Effector memory CD8-positive, alpha-beta T cell (primary cell): ENCODE results near the gene DNM3.
A peak's percentile ranks its signal among the peaks of the same experiment; 100 is the strongest.

Experiments
- ATAC-seq: fragments of 150-1000 bp; cut with Tn5 transposase; replicated peaks from 2 replicates; pipeline ENCODE4 v1.10.0; 2021; ENCODE audit warnings: mild to moderate bottlenecking, moderate library complexity
- DNase-seq, 3 experiments: peaks; one replicate each; pipeline ENCODE4 v3.0.0; 2021
- H3K27ac Mint-ChIP-seq, 2 donors: one replicate each; pipeline ENCODE4 v1.8.0; 2022; ENCODE audit warnings: mild to moderate bottlenecking in 2 of 2, mixed read lengths in 2 of 2, moderate library complexity in 2 of 2
- H3K27me3 Mint-ChIP-seq, 2 donors: one replicate each; pipeline ENCODE4 v1.8.0; 2022; ENCODE audit warnings: mixed read lengths in 2 of 2
- H3K36me3 Mint-ChIP-seq: one replicate; pipeline ENCODE4 v1.8.0; 2022; ENCODE audit warnings: mild to moderate bottlenecking, moderate library complexity, mixed read lengths; ENCODE audit not compliant: insufficient read depth
- H3K4me1 Mint-ChIP-seq, 2 donors: one replicate each; pipeline ENCODE4 v1.8.0; 2022; ENCODE audit warnings: low read depth in 2 of 2, mixed read lengths in 2 of 2
- H3K4me3 Mint-ChIP-seq, 2 donors: one replicate each; pipeline ENCODE4 v1.8.0; 2022; ENCODE audit warnings: mild to moderate bottlenecking in 2 of 2, mixed read lengths in 2 of 2, moderate library complexity in 2 of 2
- H3K9me3 Mint-ChIP-seq, 2 donors: one replicate each; pipeline ENCODE4 v1.8.0; 2022; ENCODE audit warnings: mixed read lengths in 2 of 2

The DNM3 gene

GRCh38 chr1:171803045-171803444 is 38.3 kb upstream of the DNM3 start:
- Mint-ChIP-seq H3K27ac (no peak overlapping the region), H3K4me3 (no peak overlapping the region), H3K27me3 (no peaks in the 10 kb centered on the region), H3K36me3 (peaks cover 3% of the 10 kb centered on the region), H3K4me1 (peaks cover 10 to 11% of the 10 kb centered on the region in 2 donors), H3K9me3 (no peaks in the 10 kb centered on the region)
- ATAC-seq (no peak), DNase-seq (no peak)

GRCh38 chr1:171803461-171804022 is 37.8 kb upstream of the DNM3 start:
- no peaks in the 10 kb centered on the region for H3K36me3 Mint-ChIP-seq
- DNase-seq (no peak), ATAC-seq (no peak)
- no peaks in the 10 kb centered on the region for H3K27me3 Mint-ChIP-seq
- H3K4me1 Mint-ChIP-seq, result peaks cover 10 to 11% of the 10 kb centered on the region in 2 donors
- no peak overlapping the region for H3K4me3 Mint-ChIP-seq
- H3K9me3 Mint-ChIP-seq, result no peaks in the 10 kb centered on the region
- no peak overlapping the region for H3K27ac Mint-ChIP-seq

DNA sequence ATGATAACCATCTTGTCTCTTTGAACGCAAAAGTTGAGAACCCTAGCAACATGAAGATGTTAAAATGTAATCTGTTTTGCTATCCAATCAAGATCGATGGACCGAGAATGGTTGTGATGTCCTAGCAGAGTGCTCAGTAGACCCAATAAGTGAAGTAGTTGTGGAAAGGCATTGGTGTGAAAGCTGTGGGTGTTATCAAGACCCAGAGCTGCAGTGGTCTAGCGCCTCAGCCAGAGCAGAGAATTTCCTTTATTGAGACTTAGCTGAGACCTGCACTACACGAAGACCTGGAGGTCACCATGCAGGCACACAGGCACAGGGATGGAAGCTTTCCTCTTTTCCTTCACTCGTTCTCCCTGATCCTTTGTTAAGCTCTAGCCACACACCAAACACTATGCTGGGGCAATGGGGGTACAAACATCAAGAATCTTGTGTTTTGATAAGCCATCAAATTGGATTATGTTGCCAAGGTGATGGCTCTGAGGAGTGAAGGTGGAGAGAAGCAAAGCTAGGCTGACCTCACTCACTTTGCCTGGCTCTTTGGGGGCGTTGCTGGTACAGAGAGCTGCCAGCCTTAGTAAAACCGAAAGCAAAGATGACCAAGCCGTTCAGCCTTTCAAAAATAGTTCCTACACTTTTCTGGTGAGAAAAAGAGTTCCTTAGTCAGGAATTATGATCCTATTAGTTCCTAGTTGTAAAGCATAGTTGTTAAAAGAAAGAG is 35.7 kb upstream of the DNM3 start:
- Mint-ChIP-seq H3K4me1 (peaks cover 10 to 11% of the 10 kb centered on the region in 2 donors), H3K9me3 (no peaks in the 10 kb centered on the region), H3K4me3 (peak overlapping the region; percentile 55 to 58), H3K27me3 (peaks cover 0 to 5% of the 10 kb centered on the region in 2 donors), H3K36me3 (no peaks in the 10 kb centered on the region), H3K27ac (peak overlapping the region; percentile 18 to 84)
- ATAC-seq (peak; percentile 88), DNase-seq (peak in 2 of 3 experiments; percentile 4 to 14)

GRCh38 chr1:171807556-171807955 is 33.7 kb upstream of the DNM3 start:
- no peak for DNase-seq
- Mint-ChIP-seq H3K4me1 (peaks cover 10 to 11% of the 10 kb centered on the region in 2 donors), H3K4me3 (no peak overlapping the region), H3K36me3 (no peaks in the 10 kb centered on the region), H3K27me3 (peaks cover 0 to 12% of the 10 kb centered on the region in 2 donors), H3K9me3 (no peaks in the 10 kb centered on the region), H3K27ac (no peak overlapping the region)
- ATAC-seq, result no peak

DNA sequence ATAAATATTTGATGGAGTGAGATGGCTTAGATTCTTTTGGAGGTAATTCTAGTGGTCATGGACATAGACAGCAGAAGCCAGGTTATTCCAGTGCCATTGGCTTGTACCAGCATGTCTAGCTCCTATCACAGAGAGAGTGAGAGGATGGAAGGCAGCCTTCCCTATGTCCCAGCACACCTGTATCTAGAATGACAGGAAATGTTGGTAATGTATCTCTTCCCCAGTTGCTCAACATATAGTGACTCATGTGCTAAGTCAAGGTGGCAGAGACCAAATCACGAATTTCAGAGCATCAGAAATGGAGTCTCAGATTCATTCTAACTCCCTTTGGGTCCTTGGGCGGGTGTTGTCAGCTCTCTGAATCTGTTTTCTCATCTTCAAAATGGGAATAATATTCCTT is 31.5 kb upstream of the DNM3 start:
- H3K9me3 Mint-ChIP-seq, result no peaks in the 10 kb centered on the region
- ATAC-seq (no peak), DNase-seq (no peak)
- no peak overlapping the region for H3K27ac Mint-ChIP-seq
- no peaks in the 10 kb centered on the region for H3K36me3 Mint-ChIP-seq
- H3K27me3 Mint-ChIP-seq, result peaks cover 0 to 12% of the 10 kb centered on the region in 2 donors
- peaks cover 10 to 11% of the 10 kb centered on the region in 2 donors for H3K4me1 Mint-ChIP-seq
- no peak overlapping the region for H3K4me3 Mint-ChIP-seq

GRCh38 chr1:171811672-171812071 is 29.6 kb upstream of the DNM3 start:
- H3K4me3 Mint-ChIP-seq, result no peak overlapping the region
- peaks cover 1% of the 10 kb centered on the region in 2 donors for H3K4me1 Mint-ChIP-seq
- H3K9me3 Mint-ChIP-seq, result no peaks in the 10 kb centered on the region
- H3K36me3 Mint-ChIP-seq, result no peaks in the 10 kb centered on the region
- peaks cover 0 to 12% of the 10 kb centered on the region in 2 donors for H3K27me3 Mint-ChIP-seq
- ATAC-seq (no peak), DNase-seq (no peak)
- H3K27ac Mint-ChIP-seq, result no peak overlapping the region

DNA sequence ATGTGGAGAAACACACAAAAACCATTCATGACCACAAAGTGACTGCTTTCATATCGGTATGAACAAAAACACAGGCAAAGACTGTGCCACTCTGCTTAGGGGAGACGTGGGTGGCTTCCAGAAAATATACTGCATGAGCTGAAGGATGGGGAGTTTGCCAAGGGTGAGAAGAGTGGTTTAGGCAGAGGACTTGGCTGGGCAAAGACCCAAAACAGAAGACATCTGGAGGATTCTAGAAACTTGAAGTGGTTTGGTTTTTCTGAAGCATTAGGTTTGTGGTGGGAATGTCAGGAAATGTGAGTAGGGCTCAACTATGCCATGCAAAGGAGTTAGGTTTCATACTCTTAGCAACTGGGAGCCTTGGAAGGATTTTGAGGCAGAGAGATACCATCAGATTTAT is 26.6 kb upstream of the DNM3 start:
- H3K4me1 Mint-ChIP-seq, result no peaks in the 10 kb centered on the region
- H3K36me3 Mint-ChIP-seq, result no peaks in the 10 kb centered on the region
- H3K9me3 Mint-ChIP-seq, result no peaks in the 10 kb centered on the region
- no peak overlapping the region for H3K27ac Mint-ChIP-seq
- ATAC-seq, result no peak
- H3K27me3 Mint-ChIP-seq, result peaks cover 9 to 12% of the 10 kb centered on the region in 2 donors
- DNase-seq, result no peak
- H3K4me3 Mint-ChIP-seq, result no peak overlapping the region

GRCh38 chr1:171816300-171816901 is 24.9 kb upstream of the DNM3 start:
- H3K9me3 Mint-ChIP-seq, result no peaks in the 10 kb centered on the region
- no peak for DNase-seq
- H3K27me3 Mint-ChIP-seq, result peaks cover 1 to 9% of the 10 kb centered on the region in 2 donors
- no peak overlapping the region for H3K27ac Mint-ChIP-seq
- H3K4me3 Mint-ChIP-seq, result no peak overlapping the region
- ATAC-seq, result no peak
- H3K36me3 Mint-ChIP-seq, result no peaks in the 10 kb centered on the region
- H3K4me1 Mint-ChIP-seq, result no peaks in the 10 kb centered on the region

DNA sequence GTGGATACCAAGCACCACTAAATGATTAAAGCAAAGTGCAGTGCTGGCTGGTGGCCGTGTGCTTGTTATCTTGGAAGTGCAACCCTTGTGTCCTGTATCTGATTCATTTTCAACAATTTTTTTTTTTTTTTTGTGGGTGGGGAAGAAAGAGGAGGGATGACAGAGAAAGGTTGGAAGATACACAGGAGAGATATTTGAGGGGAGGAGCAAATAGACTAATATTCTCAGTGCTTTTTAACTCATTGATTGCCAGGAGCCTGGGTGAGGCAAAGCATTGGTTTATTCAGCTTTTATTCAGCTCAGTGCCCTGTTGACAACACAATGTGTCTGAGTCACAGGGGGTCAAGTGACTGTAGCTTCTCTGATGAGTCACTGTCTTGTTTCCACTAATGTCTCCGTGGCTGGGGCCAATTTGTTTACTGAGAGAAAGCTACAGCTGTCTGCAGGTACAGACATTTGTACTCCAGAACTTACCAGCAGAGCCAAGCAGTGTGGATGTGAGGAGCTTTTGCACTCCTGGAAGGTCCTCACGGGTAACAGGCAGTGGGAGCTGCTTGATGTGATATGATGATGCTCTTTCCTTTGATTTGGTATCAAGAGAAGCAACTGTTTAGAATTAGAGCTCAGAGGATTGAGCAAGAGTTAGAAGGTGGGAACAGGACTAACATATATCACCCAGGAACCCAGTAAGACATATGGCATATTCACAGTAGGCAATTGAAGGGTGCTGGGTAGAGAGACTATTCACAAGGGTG is 23.6 kb upstream of the DNM3 start:
- Mint-ChIP-seq H3K4me3 (no peak overlapping the region), H3K27ac (no peak overlapping the region), H3K4me1 (no peaks in the 10 kb centered on the region), H3K27me3 (peaks cover 0 to 9% of the 10 kb centered on the region in 2 donors), H3K9me3 (no peaks in the 10 kb centered on the region), H3K36me3 (no peaks in the 10 kb centered on the region)
- DNase-seq, result no peak
- no peak for ATAC-seq

- no peak overlapping the region for H3K4me3 Mint-ChIP-seq
- H3K27me3 Mint-ChIP-seq, result peaks cover 0 to 9% of the 10 kb centered on the region in 2 donors
- ATAC-seq (no peak), DNase-seq (no peak)
- no peak overlapping the region for H3K27ac Mint-ChIP-seq
- H3K9me3 Mint-ChIP-seq, result no peaks in the 10 kb centered on the region
- no peaks in the 10 kb centered on the region for H3K4me1 Mint-ChIP-seq
- H3K36me3 Mint-ChIP-seq, result no peaks in the 10 kb centered on the region
Measured at GRCh38 chr1:171819946-171820345, 21.4 kb upstream of the DNM3 start.

DNA sequence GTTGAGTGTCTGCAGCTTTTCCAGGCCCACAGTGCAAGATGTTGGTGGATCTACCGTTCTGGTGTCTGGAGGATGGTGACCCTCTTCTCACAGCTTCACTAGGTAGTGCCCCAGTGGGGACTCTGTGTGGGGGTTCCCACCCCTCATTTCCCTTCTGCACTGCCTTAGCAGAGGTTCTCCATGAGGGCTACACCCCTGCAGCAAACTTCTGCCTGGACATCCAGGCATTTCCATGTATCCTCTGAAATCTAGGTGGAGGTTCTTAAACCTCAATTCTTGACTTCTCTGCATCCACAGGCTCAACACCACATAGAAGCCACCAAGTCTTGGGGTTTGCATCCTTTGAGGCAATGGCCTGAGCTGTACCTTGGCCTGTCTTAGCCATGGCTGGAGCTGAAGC is 14.3 kb upstream of the DNM3 start:
- Mint-ChIP-seq H3K4me3 (no peak overlapping the region), H3K9me3 (peaks cover 4 to 5% of the 10 kb centered on the region in 2 donors), H3K36me3 (no peaks in the 10 kb centered on the region), H3K27me3 (no peaks in the 10 kb centered on the region), H3K4me1 (no peaks in the 10 kb centered on the region), H3K27ac (no peak overlapping the region)
- ATAC-seq, result no peak
- no peak for DNase-seq

DNA sequence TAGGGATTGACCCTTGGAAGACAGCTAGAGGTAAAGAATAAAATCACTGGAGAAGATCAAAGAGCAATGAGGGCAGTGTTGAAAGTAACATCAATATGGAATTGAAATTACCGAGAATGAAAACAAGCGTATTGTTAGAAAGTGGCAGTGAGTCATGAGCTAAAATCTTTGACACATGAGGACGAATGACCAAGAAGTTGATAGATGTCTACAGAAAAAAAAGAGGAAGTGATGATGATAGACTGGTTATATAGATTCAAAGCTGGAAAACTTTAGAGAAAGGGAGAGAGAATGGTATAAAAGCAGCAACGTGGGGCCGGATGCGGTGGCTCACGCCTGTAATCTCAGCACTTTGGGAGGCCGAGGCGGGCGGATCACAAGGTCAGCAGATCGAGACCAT is 12.5 kb upstream of the DNM3 start:
- no peaks in the 10 kb centered on the region for H3K36me3 Mint-ChIP-seq
- H3K27ac Mint-ChIP-seq, result no peak overlapping the region
- peaks cover 4 to 5% of the 10 kb centered on the region in 2 donors for H3K9me3 Mint-ChIP-seq
- no peaks in the 10 kb centered on the region for H3K27me3 Mint-ChIP-seq
- H3K4me3 Mint-ChIP-seq, result no peak overlapping the region
- ATAC-seq (no peak), DNase-seq (no peak)
- H3K4me1 Mint-ChIP-seq, result no peaks in the 10 kb centered on the region

GRCh38 chr1:171833091-171833825 is 8.0 kb upstream of the DNM3 start:
- Mint-ChIP-seq H3K4me1 (no peaks in the 10 kb centered on the region), H3K9me3 (no peaks in the 10 kb centered on the region), H3K27ac (no peak overlapping the region), H3K27me3 (no peaks in the 10 kb centered on the region), H3K36me3 (no peaks in the 10 kb centered on the region), H3K4me3 (no peak overlapping the region)
- no peak for ATAC-seq
- no peak for DNase-seq
